ENCODE measurements around the gene SCGB1D4. TPM values are rescaled to one million over a fixed set of nuclear protein-coding genes. Genes with fewer than 3 reads are reported as not detected.
A peak's percentile ranks its signal among the peaks of the same experiment; 100 is the strongest.
"Not testable (repeated sequence)": the region's sequence is repeated elsewhere in the genome, so short reads cannot be mapped to it uniquely, and the experiment has no call there.

The SCGB1D4 gene, protein sequence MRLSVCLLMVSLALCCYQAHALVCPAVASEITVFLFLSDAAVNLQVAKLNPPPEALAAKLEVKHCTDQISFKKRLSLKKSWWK
- total RNA-seq, result not detected
- polyA plus RNA-seq, result not detected

DNA sequence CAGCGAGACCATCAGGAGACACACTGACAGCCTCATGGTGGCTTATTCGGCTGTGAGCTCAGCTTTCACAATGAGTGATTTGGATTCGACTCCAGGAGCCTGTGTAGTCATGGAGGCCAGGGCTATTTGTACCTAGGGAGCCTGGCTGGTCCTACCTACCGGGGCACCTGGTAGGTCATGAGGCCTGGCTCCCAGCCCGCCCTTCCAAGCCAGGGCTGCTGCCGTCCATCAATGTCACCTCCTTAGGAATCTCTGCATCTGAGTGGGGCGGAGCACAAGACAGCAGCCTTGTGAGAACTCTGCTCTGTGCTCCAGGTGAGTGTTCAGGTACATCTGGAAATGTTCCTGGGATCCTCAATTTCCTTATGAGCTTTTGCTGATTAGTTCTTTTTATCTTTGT is at the start of gene SCGB1D4:
Gene SCGB1D4, minus strand, starts transcription at position 101 of the 400 bp plus-strand sequence. Its CDS starts 65 bp downstream, at position 36.
- no peaks in the 10 kb centered on the region for H3K4me1 ChIP-seq
- no peak for DNase-seq
- no peak within 1 kb of the TSS for H3K4me3 ChIP-seq
- TF ChIP-seq POLR2A (IDR thresholded peaks at IDR 0.05) (no peak), POLR2AphosphoS5 (IDR thresholded peaks at IDR 0.05) (no peak), EP300 (IDR thresholded peaks at IDR 0.05) (no peak)
- TF ChIP-seq, protein P1, sequence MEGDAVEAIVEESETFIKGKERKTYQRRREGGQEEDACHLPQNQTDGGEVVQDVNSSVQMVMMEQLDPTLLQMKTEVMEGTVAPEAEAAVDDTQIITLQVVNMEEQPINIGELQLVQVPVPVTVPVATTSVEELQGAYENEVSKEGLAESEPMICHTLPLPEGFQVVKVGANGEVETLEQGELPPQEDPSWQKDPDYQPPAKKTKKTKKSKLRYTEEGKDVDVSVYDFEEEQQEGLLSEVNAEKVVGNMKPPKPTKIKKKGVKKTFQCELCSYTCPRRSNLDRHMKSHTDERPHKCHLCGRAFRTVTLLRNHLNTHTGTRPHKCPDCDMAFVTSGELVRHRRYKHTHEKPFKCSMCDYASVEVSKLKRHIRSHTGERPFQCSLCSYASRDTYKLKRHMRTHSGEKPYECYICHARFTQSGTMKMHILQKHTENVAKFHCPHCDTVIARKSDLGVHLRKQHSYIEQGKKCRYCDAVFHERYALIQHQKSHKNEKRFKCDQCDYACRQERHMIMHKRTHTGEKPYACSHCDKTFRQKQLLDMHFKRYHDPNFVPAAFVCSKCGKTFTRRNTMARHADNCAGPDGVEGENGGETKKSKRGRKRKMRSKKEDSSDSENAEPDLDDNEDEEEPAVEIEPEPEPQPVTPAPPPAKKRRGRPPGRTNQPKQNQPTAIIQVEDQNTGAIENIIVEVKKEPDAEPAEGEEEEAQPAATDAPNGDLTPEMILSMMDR (IDR thresholded peaks at IDR 0.05), result no peak
- intact Hi-C loops (cut with DNase I), result no loop called here
- H3K27ac ChIP-seq, result no peak within 1 kb of the TSS
- no peaks in the 10 kb centered on the region for H3K36me3 ChIP-seq
- H3K27me3 ChIP-seq, result peaks cover 0 to 3% (median 2%) of the 10 kb centered on the region in 3 donors
- 53 to 70% methylated on average over 7 of the region's 7 CpGs for WGBS, 2 donors
- H3K9me3 ChIP-seq, result no peaks in the 10 kb centered on the region

DNA sequence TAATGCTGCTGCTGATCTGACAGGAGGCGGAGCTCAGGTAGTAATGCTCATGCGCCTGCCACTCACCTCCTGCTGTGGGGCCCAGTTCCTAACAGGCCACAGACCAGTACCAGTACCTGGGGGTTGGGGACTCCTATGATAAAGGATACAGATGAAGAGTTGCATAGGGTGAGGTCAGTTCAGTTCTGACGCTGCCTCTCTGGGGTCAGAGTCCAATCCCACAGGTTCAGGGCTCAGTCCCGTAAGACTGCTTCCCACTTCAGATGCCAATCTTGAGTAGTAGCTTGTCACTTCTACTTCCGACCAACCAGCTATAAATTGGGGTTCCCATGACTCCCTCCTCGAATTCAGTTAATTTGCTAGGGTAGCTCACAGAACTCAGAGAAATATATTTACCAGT is 47.0 kb upstream of the SCGB1D4 start:
- DNase-seq, result no peak
- WGBS, 2 donors, result 38 to 83% methylated on average over 6 of the region's 6 CpGs
- intact Hi-C loops (cut with DNase I), result no loop called here
- Histone ChIP-seq H3K4me3 (no peak overlapping the region), H3K27me3 (no peaks in the 10 kb centered on the region), H3K4me1 (no peaks in the 10 kb centered on the region), H3K36me3 (no peaks in the 10 kb centered on the region), H3K27ac (no peak overlapping the region), H3K9me3 (no peaks in the 10 kb centered on the region)
- TF ChIP-seq EP300 (IDR thresholded peaks at IDR 0.05) (no peak), POLR2A (IDR thresholded peaks at IDR 0.05) (no peak), POLR2AphosphoS5 (IDR thresholded peaks at IDR 0.05) (no peak)
- TF ChIP-seq, protein P1 (IDR thresholded peaks at IDR 0.05), result no peak

DNA sequence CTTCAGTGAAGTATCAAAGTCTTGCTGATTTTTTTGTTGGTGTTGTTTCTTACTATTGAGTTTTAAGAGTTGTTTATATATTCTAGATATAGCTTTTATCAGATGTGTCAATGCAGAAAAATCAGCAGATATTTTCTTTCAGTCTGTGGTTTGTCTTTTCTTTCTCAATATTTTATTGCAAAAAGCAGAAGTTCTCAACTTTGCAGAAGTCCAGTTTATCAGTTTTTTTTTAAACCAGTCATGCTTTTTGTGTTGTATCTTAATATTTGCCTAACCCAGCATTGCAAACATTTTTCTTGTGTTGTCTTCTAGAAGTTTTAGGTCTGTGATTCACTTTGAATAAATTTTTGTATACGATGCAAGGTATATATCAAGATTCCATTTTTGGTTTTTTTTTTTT is 45.3 kb upstream of the SCGB1D4 start:
- H3K27ac ChIP-seq, result peak overlapping the region in 1 of 4 donors; percentile 38
- no peaks in the 10 kb centered on the region for H3K36me3 ChIP-seq
- TF ChIP-seq, protein P1 (IDR thresholded peaks at IDR 0.05), result no peak
- TF ChIP-seq POLR2AphosphoS5 (IDR thresholded peaks at IDR 0.05) (no peak), EP300 (IDR thresholded peaks at IDR 0.05) (no peak), POLR2A (IDR thresholded peaks at IDR 0.05) (no peak)
- H3K4me3 ChIP-seq, result no peak overlapping the region
- WGBS, 2 donors, result 79 to 86% methylated on average over 1 of the region's 1 CpG
- H3K4me1 ChIP-seq, result no peaks in the 10 kb centered on the region
- DNase-seq, result no peak
- no peaks in the 10 kb centered on the region for H3K9me3 ChIP-seq
- no peaks in the 10 kb centered on the region for H3K27me3 ChIP-seq
- intact Hi-C loops (cut with DNase I), result no loop called here

DNA sequence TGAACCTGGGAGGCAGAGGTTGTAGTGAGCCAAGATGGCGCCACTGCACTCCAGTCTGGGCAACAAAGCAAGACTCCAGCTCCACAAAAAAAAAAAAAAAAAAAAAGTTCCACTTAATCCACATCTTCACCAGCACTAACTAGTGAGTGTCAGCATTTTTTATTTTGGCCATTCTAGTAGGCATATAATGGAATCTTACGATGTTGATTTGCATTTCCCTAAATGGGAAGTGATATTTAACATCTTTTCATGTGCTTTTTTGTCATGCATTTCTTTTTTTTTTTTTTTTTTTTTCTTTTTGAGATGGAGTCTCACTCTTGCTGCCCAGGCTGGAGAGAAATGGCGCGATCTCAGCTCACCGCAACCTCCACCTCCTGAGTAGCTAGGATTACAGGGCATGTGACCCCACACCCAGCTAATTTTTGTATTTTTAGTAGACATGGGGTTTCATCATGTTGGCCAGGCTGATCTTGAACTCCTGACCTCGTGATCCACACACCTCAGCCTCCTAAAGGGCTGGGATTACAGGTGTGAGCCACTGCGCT is 44.8 kb upstream of the SCGB1D4 start:
- H3K4me3 ChIP-seq; DNase-seq; H3K27me3 ChIP-seq; H3K36me3 ChIP-seq; H3K4me1 ChIP-seq; intact Hi-C loops (cut with DNase I); H3K9me3 ChIP-seq: not testable (repeated sequence)
- H3K27ac ChIP-seq, result peak overlapping the region in 1 of 4 donors; percentile 38
- 92 to 97% methylated on average over 7 of the region's 7 CpGs for WGBS, 2 donors

DNA sequence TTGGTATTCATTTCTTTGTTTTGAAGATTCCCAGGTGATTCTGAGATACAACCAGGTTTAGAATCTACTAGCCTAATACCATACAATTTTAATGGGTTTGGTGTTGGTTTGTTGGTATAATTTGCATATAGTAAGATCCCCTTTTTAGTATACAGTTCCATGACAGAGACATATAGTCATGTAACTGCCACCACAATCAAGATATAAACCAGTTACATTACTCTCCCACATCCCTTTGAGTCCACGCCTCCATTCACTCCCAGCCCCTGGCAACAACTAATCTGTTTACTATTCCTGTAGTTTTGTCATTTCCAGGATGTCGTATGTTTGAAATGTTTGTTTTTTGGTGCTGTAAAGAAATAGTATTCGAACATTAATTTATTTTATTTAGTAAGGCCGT is 42.7 kb upstream of the SCGB1D4 start:
- Histone ChIP-seq H3K4me3 (no peak overlapping the region), H3K27ac (no peak overlapping the region), H3K4me1 (peaks cover 0 to 16% (median 7%) of the 10 kb centered on the region in 4 donors), H3K36me3 (no peaks in the 10 kb centered on the region), H3K27me3 (no peaks in the 10 kb centered on the region), H3K9me3 (no peaks in the 10 kb centered on the region)
- DNase-seq, result no peak
- intact Hi-C loops (cut with DNase I), result loop anchor here (2.0 kb wide), 1 partner anchor 37 kb away; no protein-coding TSS in a partner anchor
- TF ChIP-seq POLR2AphosphoS5 (IDR thresholded peaks at IDR 0.05), result no peak
- no peak for TF ChIP-seq POLR2A (IDR thresholded peaks at IDR 0.05)
- TF ChIP-seq EP300 (IDR thresholded peaks at IDR 0.05), result no peak
- TF ChIP-seq, protein P1 (IDR thresholded peaks at IDR 0.05), result no peak
- WGBS, 2 donors, result 32 to 65% methylated on average over 4 of the region's 4 CpGs

All from sigmoid colon (tissue), 7 donors.